ENCODE data around the gene ADNP. TPM values are rescaled to one million over a fixed set of nuclear protein-coding genes. Genes with fewer than 3 reads are reported as not detected.

The ADNP gene
- total RNA-seq, 1 experiment from 2014 or later = 106 TPM

DNA sequence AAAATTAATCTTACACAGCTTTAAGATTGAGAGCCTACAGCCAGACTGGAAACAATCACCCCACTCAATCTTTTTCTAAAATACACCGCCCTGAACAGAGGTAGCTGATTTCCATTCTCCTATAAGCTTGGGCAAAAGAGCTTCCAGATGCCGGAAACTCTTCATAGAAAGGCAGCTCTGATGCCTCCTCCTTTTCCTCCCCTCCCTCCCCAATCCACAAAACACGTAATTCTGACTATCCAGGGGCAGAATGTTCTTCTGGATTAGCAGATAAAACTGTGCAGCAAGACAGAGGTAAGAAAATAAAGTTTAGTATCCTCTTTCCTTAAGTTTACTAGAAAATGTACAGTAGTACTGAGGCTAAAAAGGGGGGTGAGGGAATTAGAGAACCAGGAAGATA lies 15.8 kb downstream of the ADNP start (continued):
- TF ChIP-seq, protein P1, sequence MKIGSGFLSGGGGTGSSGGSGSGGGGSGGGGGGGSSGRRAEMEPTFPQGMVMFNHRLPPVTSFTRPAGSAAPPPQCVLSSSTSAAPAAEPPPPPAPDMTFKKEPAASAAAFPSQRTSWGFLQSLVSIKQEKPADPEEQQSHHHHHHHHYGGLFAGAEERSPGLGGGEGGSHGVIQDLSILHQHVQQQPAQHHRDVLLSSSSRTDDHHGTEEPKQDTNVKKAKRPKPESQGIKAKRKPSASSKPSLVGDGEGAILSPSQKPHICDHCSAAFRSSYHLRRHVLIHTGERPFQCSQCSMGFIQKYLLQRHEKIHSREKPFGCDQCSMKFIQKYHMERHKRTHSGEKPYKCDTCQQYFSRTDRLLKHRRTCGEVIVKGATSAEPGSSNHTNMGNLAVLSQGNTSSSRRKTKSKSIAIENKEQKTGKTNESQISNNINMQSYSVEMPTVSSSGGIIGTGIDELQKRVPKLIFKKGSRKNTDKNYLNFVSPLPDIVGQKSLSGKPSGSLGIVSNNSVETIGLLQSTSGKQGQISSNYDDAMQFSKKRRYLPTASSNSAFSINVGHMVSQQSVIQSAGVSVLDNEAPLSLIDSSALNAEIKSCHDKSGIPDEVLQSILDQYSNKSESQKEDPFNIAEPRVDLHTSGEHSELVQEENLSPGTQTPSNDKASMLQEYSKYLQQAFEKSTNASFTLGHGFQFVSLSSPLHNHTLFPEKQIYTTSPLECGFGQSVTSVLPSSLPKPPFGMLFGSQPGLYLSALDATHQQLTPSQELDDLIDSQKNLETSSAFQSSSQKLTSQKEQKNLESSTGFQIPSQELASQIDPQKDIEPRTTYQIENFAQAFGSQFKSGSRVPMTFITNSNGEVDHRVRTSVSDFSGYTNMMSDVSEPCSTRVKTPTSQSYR (CRISPR knock-in tag; IDR thresholded peaks at IDR 0.05) = no peak
- TF ChIP-seq, protein P2, sequence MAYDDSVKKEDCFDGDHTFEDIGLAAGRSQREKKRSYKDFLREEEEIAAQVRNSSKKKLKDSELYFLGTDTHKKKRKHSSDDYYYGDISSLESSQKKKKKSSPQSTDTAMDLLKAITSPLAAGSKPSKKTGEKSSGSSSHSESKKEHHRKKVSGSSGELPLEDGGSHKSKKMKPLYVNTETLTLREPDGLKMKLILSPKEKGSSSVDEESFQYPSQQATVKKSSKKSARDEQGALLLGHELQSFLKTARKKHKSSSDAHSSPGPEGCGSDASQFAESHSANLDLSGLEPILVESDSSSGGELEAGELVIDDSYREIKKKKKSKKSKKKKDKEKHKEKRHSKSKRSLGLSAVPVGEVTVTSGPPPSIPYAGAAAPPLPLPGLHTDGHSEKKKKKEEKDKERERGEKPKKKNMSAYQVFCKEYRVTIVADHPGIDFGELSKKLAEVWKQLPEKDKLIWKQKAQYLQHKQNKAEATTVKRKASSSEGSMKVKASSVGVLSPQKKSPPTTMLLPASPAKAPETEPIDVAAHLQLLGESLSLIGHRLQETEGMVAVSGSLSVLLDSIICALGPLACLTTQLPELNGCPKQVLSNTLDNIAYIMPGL (CRISPR knock-in tag; IDR thresholded peaks at IDR 0.05) = no peak
- TF ChIP-seq, protein P3, sequence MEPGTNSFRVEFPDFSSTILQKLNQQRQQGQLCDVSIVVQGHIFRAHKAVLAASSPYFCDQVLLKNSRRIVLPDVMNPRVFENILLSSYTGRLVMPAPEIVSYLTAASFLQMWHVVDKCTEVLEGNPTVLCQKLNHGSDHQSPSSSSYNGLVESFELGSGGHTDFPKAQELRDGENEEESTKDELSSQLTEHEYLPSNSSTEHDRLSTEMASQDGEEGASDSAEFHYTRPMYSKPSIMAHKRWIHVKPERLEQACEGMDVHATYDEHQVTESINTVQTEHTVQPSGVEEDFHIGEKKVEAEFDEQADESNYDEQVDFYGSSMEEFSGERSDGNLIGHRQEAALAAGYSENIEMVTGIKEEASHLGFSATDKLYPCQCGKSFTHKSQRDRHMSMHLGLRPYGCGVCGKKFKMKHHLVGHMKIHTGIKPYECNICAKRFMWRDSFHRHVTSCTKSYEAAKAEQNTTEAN (CRISPR knock-in tag; IDR thresholded peaks at IDR 0.05) = no peak
- no peak for TF ChIP-seq GTF2I (CRISPR knock-in tag; conservative IDR thresholded peaks at IDR 0.05)

DNA sequence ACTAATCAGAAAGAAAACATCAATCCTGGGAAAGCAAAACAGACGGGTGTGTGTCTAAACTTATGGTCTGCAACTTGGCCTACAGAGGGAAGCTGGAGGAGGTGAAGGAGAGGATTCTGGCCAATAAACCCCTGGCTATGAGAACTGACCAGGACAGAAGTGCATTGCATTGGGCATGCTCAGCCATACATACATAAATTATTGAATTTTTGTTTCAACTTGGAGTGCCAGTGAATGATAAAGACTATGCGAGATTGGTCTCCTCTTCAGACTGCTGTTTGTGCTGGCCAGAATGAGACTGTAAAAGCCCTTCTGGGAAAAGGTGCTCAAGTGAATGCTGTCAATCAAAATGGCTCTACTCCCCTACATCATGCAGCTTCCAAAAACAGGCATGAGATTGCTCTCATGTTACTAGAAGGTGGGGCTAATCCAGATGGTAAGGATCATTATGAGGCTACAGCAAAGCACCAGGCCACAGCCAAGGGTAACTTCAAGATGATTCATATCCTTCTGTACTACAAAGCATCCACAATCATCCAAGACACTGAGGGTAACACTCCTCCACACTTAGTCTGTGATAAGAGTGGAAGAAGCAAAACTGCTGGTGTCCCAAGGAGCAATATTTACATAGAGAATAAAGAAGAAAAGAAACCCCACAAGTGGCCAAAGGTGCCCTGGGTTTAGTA lies 17.4 kb downstream of the ADNP start:
- Mint-ChIP-seq H3K36me3 (peaks cover 22% of the 10 kb centered on the region), H3K4me1 (peaks cover 76% of the 10 kb centered on the region), H3K9me3 (no peaks in the 10 kb centered on the region), H3K4me3 (no peak overlapping the region), H3K27me3 (ENCODE audit: low read depth) (no peaks in the 10 kb centered on the region), H3K27ac (peak overlapping the region; percentile 73)
- TF ChIP-seq, protein P4, sequence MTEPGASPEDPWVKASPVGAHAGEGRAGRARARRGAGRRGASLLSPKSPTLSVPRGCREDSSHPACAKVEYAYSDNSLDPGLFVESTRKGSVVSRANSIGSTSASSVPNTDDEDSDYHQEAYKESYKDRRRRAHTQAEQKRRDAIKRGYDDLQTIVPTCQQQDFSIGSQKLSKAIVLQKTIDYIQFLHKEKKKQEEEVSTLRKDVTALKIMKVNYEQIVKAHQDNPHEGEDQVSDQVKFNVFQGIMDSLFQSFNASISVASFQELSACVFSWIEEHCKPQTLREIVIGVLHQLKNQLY (CRISPR knock-in tag; IDR thresholded peaks at IDR 0.05) = no peak
- TF ChIP-seq JUN (CRISPR knock-in tag; IDR thresholded peaks at IDR 0.05) = no peak
- DNase-seq (ENCODE audit: low spot score) = no peak
- CTCF ChIA-PET = interaction anchor here (1.2 to 3.9 kb wide), 3 partner anchors 16 to 119 kb away, joined by 3 to 27 read pairs (median 4); partner anchors contain the start of genes ADNP and BCAS4
- POLR2A ChIA-PET = no interaction called here
- ATAC-seq = no peak

DNA sequence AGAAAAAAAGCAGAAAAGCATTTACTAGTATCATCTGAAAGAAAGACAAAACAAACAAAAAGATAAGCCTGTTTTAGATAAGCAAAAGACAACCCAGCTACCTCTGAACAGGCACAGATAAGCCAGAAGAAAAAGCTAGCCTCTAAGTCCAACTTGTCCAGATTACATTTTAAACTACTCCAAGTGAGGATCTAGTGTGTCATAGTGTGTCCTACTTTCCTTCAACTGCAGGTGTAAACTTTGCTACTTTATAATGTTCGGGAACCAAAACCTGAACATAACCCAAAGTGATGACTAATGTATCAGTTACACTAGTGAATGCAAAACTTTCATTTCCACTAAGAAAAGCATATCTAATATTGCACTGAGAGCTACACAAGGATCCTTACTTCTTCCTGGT lies 19.5 kb downstream of the ADNP start:
- no peak for ATAC-seq
- Mint-ChIP-seq H3K4me1 (peaks cover 69% of the 10 kb centered on the region), H3K27ac (peak overlapping the region; percentile 89), H3K9me3 (no peaks in the 10 kb centered on the region), H3K36me3 (peaks cover 23% of the 10 kb centered on the region), H3K27me3 (ENCODE audit: low read depth) (no peaks in the 10 kb centered on the region), H3K4me3 (no peak overlapping the region)
- TF ChIP-seq, protein P5, sequence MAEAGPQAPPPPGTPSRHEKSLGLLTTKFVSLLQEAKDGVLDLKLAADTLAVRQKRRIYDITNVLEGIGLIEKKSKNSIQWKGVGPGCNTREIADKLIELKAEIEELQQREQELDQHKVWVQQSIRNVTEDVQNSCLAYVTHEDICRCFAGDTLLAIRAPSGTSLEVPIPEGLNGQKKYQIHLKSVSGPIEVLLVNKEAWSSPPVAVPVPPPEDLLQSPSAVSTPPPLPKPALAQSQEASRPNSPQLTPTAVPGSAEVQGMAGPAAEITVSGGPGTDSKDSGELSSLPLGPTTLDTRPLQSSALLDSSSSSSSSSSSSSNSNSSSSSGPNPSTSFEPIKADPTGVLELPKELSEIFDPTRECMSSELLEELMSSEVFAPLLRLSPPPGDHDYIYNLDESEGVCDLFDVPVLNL (CRISPR knock-in tag; IDR thresholded peaks at IDR 0.05; ENCODE audit: borderline replicate concordance, low read depth) = no peak
- TF ChIP-seq TCF7 (CRISPR knock-in tag; IDR thresholded peaks at IDR 0.05; ENCODE audit: low read depth) = no peak
- TF ChIP-seq NR3C1 (CRISPR knock-in tag; conservative IDR thresholded peaks at IDR 0.05; ENCODE audit: low read depth) = no peak
- no peak for TF ChIP-seq OVOL2 (CRISPR knock-in tag; IDR thresholded peaks at IDR 0.05; ENCODE audit: borderline replicate concordance)
- no peak for TF ChIP-seq ZNF263 (CRISPR knock-in tag; IDR thresholded peaks at IDR 0.05; ENCODE audit: low read depth)
- no peak for TF ChIP-seq NFE2L1 (CRISPR knock-in tag; IDR thresholded peaks at IDR 0.05)
- no peak for TF ChIP-seq FOXP1 (CRISPR knock-in tag; IDR thresholded peaks at IDR 0.05; ENCODE audit: borderline replicate concordance)
- TF ChIP-seq TP53 (CRISPR knock-in tag; IDR thresholded peaks at IDR 0.05) = no peak
- no peak for TF ChIP-seq ZNF396 (CRISPR knock-in tag; IDR thresholded peaks at IDR 0.05; ENCODE audit: borderline replicate concordance)
- TF ChIP-seq, protein P6, sequence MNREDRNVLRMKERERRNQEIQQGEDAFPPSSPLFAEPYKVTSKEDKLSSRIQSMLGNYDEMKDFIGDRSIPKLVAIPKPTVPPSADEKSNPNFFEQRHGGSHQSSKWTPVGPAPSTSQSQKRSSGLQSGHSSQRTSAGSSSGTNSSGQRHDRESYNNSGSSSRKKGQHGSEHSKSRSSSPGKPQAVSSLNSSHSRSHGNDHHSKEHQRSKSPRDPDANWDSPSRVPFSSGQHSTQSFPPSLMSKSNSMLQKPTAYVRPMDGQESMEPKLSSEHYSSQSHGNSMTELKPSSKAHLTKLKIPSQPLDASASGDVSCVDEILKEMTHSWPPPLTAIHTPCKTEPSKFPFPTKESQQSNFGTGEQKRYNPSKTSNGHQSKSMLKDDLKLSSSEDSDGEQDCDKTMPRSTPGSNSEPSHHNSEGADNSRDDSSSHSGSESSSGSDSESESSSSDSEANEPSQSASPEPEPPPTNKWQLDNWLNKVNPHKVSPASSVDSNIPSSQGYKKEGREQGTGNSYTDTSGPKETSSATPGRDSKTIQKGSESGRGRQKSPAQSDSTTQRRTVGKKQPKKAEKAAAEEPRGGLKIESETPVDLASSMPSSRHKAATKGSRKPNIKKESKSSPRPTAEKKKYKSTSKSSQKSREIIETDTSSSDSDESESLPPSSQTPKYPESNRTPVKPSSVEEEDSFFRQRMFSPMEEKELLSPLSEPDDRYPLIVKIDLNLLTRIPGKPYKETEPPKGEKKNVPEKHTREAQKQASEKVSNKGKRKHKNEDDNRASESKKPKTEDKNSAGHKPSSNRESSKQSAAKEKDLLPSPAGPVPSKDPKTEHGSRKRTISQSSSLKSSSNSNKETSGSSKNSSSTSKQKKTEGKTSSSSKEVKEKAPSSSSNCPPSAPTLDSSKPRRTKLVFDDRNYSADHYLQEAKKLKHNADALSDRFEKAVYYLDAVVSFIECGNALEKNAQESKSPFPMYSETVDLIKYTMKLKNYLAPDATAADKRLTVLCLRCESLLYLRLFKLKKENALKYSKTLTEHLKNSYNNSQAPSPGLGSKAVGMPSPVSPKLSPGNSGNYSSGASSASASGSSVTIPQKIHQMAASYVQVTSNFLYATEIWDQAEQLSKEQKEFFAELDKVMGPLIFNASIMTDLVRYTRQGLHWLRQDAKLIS (CRISPR knock-in tag; IDR thresholded peaks at IDR 0.05; ENCODE audit: borderline replicate concordance) = no peak
- ChIA-PET CTCF (interaction anchor here (0.8 to 1.5 kb wide), 6 partner anchors 12 to 162 kb away, joined by 3 to 6 read pairs (median 3); partner anchors contain the start of genes ADNP and BCAS4), POLR2A (interaction anchor here (0.6 to 1.4 kb wide), 2 partner anchors 11 to 30 kb away, joined by 3 read pairs; no protein-coding TSS in a partner anchor)
- DNase-seq (ENCODE audit: low spot score) = no peak
